Thymus (tissue), 11 donors: ENCODE results near the gene TMEM9. TPM values are rescaled to one million over a fixed set of nuclear protein-coding genes. Genes with fewer than 3 reads are reported as not detected.

Experiments
- DNase-seq, 9 donors: peaks; one replicate each; pipeline ENCODE4 v3.0.0-alpha.2; 2013; ENCODE audit warnings: low spot score in 9 of 9, low read depth in 6 of 9, missing footprints in 1 of 9
- H3K27ac ChIP-seq, 2 donors: one replicate each; pipeline ENCODE4 v1.5.1; 2013; ENCODE audit warnings: control low read depth in 1 of 2, low read depth in 1 of 2, low read length in 1 of 2, mild to moderate bottlenecking in 1 of 2, moderate library complexity in 1 of 2
- H3K27me3 ChIP-seq, 2 donors: one replicate each; pipeline ENCODE4 v1.5.1; 2013; ENCODE audit warnings: low read length in 1 of 2; ENCODE audit not compliant: control insufficient read depth in 2 of 2, insufficient read depth in 1 of 2
- H3K36me3 ChIP-seq, 2 donors: one replicate each; pipeline ENCODE4 v1.5.1; 2013; ENCODE audit warnings: low read length in 1 of 2, mild to moderate bottlenecking in 1 of 2, moderate library complexity in 1 of 2; ENCODE audit not compliant: control insufficient read depth in 2 of 2, insufficient read depth in 2 of 2
- H3K4me1 ChIP-seq, 2 donors: one replicate each; pipeline ENCODE4 v1.5.1; 2013; ENCODE audit warnings: low read length in 2 of 2; ENCODE audit not compliant: control insufficient read depth in 2 of 2, insufficient read depth in 2 of 2
- H3K4me3 ChIP-seq, 2 donors: one replicate each; pipeline ENCODE4 v1.5.1; 2013; ENCODE audit warnings: low read length in 2 of 2, control low read depth in 1 of 2, mild to moderate bottlenecking in 1 of 2
- H3K9me3 ChIP-seq, 2 donors: one replicate each; pipeline ENCODE4 v1.5.1; 2013; ENCODE audit warnings: low read length in 1 of 2, mild to moderate bottlenecking in 1 of 2; ENCODE audit not compliant: control insufficient read depth in 2 of 2, insufficient read depth in 1 of 2
- WGBS: extraction: QIAGEN DNeasy Blood & Tissue Kit; methylation state at CpG from one replicate; pipeline ENCODE4 v1.1.7; 2013; 5-methylcytosine and 5-hydroxymethylcytosine counted together
- polyA plus RNA-seq: library from polyadenylated mRNA; stranded (reverse); fragments of 200-250 nt; gene quantifications from one replicate; pipeline ENCODE4 v1.2.3, GENCODE V29; 2013
- total RNA-seq: library from RNA; stranded (reverse); fragments of 120-200 nt; gene quantifications from one replicate; pipeline ENCODE4 v1.2.4, GENCODE V29; 2013
- donor health status: healthy.

The TMEM9 gene
- total and polyA plus RNA-seq, 2 donors, result 31.5 to 57.5 TPM

DNA sequence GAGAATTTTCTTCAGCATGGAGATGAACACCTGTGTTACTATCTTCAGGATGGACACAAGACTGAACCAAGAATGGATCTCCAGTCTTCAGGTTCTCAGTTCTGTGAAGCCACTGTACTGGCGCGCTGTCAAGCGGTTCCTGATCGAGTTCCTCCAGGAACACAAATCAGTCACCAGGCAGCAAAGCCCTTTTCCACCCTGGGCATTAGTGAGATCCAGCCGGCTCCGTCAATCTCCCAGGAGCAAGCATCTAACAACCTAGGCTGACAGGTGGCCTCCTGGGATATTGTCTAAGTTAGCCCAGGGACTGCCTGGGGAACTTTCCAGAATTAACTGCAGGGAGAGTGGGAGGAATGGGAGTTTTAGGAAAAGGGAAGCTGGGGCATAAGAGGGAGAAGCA is 26.6 kb upstream of the TMEM9 start:
- H3K9me3 ChIP-seq, result no peaks in the 10 kb centered on the region
- no peak overlapping the region for H3K4me3 ChIP-seq
- WGBS, result 97% methylated on average over 6 of the region's 6 CpGs
- H3K27ac ChIP-seq, result no peak overlapping the region
- peaks cover 0 to 13% of the 10 kb centered on the region in 2 donors for H3K4me1 ChIP-seq
- no peak for DNase-seq
- no peaks in the 10 kb centered on the region for H3K36me3 ChIP-seq
- peaks cover 0 to 33% of the 10 kb centered on the region in 2 donors for H3K27me3 ChIP-seq

DNA sequence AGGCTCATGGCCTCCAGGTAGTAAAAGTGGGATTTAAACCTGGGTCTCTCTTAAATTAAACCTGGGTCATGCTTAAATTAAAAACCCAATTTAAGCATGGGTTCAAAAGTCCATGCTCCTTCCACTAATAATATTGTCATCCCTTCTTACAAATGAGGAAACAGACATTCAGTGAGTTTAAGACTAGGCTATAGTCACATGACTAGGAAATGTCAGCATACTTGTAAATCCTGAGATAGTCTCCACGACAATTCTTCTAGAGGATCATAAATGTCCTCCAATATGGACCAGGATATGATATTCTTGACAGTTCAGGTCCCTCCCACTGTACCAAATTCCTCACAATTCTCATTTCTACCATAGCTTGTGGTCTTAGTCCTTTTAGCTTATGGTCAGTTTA is 25.9 kb upstream of the TMEM9 start:
- Histone ChIP-seq H3K36me3 (no peaks in the 10 kb centered on the region), H3K4me1 (peaks cover 0 to 9% of the 10 kb centered on the region in 2 donors), H3K27me3 (peaks cover 0 to 31% of the 10 kb centered on the region in 2 donors), H3K4me3 (no peak overlapping the region), H3K9me3 (no peaks in the 10 kb centered on the region), H3K27ac (no peak overlapping the region)
- DNase-seq, result no peak
- WGBS, result 13% methylated on average over 1 of the region's 1 CpG

- no peak for DNase-seq
- H3K4me3 ChIP-seq, result no peak overlapping the region
- no peaks in the 10 kb centered on the region for H3K36me3 ChIP-seq
- no peaks in the 10 kb centered on the region for H3K9me3 ChIP-seq
- no peak overlapping the region for H3K27ac ChIP-seq
- peaks cover 0 to 2% of the 10 kb centered on the region in 2 donors for H3K4me1 ChIP-seq
- 62% methylated on average over 3 of the region's 3 CpGs for WGBS
- H3K27me3 ChIP-seq, result peaks cover 0 to 30% of the 10 kb centered on the region in 2 donors
Observed at GRCh38 chr1:201178718-201179117, 24.4 kb upstream of the TMEM9 start.

GRCh38 chr1:201176940-201177339 is 22.7 kb upstream of the TMEM9 start:
- no peaks in the 10 kb centered on the region for H3K36me3 ChIP-seq
- H3K4me3 ChIP-seq, result no peak overlapping the region
- peaks cover 0 to 2% of the 10 kb centered on the region in 2 donors for H3K9me3 ChIP-seq
- 88% methylated on average over 2 of the region's 2 CpGs for WGBS
- no peaks in the 10 kb centered on the region for H3K4me1 ChIP-seq
- H3K27ac ChIP-seq, result no peak overlapping the region
- DNase-seq, result no peak
- H3K27me3 ChIP-seq, result peaks cover 3 to 43% of the 10 kb centered on the region in 2 donors

GRCh38 chr1:201175820-201176500 is 21.7 kb upstream of the TMEM9 start:
- Histone ChIP-seq H3K4me1 (peaks cover 3 to 6% of the 10 kb centered on the region in 2 donors), H3K4me3 (no peak overlapping the region), H3K36me3 (no peaks in the 10 kb centered on the region), H3K27ac (no peak overlapping the region), H3K27me3 (peaks cover 10 to 47% of the 10 kb centered on the region in 2 donors), H3K9me3 (peaks cover 0 to 8% of the 10 kb centered on the region in 2 donors)
- 90% methylated on average over 7 of the region's 7 CpGs for WGBS
- DNase-seq, result no peak

GRCh38 chr1:201173736-201174135 is 19.5 kb upstream of the TMEM9 start:
- H3K27me3 ChIP-seq, result peaks cover 20 to 64% of the 10 kb centered on the region in 2 donors
- H3K4me3 ChIP-seq, result no peak overlapping the region
- peaks cover 3 to 6% of the 10 kb centered on the region in 2 donors for H3K4me1 ChIP-seq
- no peaks in the 10 kb centered on the region for H3K36me3 ChIP-seq
- DNase-seq, result no peak
- no peak overlapping the region for H3K27ac ChIP-seq
- peaks cover 0 to 9% of the 10 kb centered on the region in 2 donors for H3K9me3 ChIP-seq
- WGBS, result 90% methylated on average over 1 of the region's 1 CpG

GRCh38 chr1:201172999-201173610 is 18.8 kb upstream of the TMEM9 start:
- peaks cover 0 to 9% of the 10 kb centered on the region in 2 donors for H3K9me3 ChIP-seq
- no peak overlapping the region for H3K4me3 ChIP-seq
- no peaks in the 10 kb centered on the region for H3K36me3 ChIP-seq
- WGBS, result 83% methylated on average over 4 of the region's 4 CpGs
- peaks cover 3 to 6% of the 10 kb centered on the region in 2 donors for H3K4me1 ChIP-seq
- H3K27ac ChIP-seq, result no peak overlapping the region
- DNase-seq, result no peak
- peaks cover 20 to 68% of the 10 kb centered on the region in 2 donors for H3K27me3 ChIP-seq

GRCh38 chr1:201172326-201172725 is 18.1 kb upstream of the TMEM9 start:
- Histone ChIP-seq H3K27me3 (peaks cover 20 to 69% of the 10 kb centered on the region in 2 donors), H3K4me1 (peaks cover 3 to 6% of the 10 kb centered on the region in 2 donors), H3K36me3 (no peaks in the 10 kb centered on the region), H3K4me3 (no peak overlapping the region), H3K9me3 (peaks cover 0 to 9% of the 10 kb centered on the region in 2 donors), H3K27ac (no peak overlapping the region)
- no peak for DNase-seq
- WGBS, result 89% methylated on average over 4 of the region's 4 CpGs
